Fibroblast of lung (primary cell): ENCODE results near the gene SRGAP1.

Experiments
- EZH2 ChIP-seq: IDR thresholded peaks from 2 replicates; pipeline ENCODE4 v1.5.1; 2012; ENCODE audit warnings: low read length, control low read depth, mild to moderate bottlenecking; ENCODE audit errors: missing control alignments
- TF ChIP-seq, protein P1 (sequence below), 2 donors: IDR thresholded peaks in 1 of 2; conservative IDR thresholded peaks in 1 of 2; 1 replicate in 1 of 2; 2 replicates in 1 of 2; pipeline ENCODE4 v1.5.1; 2011 to 2012; ENCODE audit warnings: low read length in 2 of 2, control low read depth in 1 of 2, inconsistent platforms in 1 of 2, low read depth in 1 of 2, mild to moderate bottlenecking in 1 of 2

DNA sequence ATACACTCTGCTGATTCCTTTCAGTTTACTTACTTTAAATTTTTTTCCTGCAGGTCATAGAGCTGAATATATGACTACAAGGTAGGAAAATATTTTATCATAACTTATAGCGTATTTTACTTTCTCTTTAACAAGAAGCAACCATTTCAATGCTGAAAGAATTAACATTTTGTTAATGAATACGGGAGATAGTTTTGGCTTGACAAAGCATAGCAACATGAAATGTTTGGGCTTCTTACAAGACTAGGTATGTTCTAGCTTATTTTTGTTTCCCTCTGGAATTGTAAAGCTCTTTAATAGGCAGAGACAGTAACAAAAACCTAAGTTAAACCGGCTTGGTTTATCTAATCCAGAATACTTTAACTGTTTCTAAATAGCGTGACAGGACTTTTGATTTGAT lies 242.4 kb downstream of the SRGAP1 start:
- TF ChIP-seq, protein P1, sequence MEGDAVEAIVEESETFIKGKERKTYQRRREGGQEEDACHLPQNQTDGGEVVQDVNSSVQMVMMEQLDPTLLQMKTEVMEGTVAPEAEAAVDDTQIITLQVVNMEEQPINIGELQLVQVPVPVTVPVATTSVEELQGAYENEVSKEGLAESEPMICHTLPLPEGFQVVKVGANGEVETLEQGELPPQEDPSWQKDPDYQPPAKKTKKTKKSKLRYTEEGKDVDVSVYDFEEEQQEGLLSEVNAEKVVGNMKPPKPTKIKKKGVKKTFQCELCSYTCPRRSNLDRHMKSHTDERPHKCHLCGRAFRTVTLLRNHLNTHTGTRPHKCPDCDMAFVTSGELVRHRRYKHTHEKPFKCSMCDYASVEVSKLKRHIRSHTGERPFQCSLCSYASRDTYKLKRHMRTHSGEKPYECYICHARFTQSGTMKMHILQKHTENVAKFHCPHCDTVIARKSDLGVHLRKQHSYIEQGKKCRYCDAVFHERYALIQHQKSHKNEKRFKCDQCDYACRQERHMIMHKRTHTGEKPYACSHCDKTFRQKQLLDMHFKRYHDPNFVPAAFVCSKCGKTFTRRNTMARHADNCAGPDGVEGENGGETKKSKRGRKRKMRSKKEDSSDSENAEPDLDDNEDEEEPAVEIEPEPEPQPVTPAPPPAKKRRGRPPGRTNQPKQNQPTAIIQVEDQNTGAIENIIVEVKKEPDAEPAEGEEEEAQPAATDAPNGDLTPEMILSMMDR (conservative IDR thresholded peaks at IDR 0.05 in 1 of 2, IDR thresholded peaks at IDR 0.05 in 1 of 2; ENCODE audit: low read depth in 1 of 2, low read length in 2 of 2) = no peak
- TF ChIP-seq EZH2 = no peak
